ENCODE results near the gene FAM227B.
"Not testable (repeated sequence)": the region's sequence is repeated elsewhere in the genome, so short reads cannot be mapped to it uniquely, and the experiment has no call there.

FAM227B gene

DNA sequence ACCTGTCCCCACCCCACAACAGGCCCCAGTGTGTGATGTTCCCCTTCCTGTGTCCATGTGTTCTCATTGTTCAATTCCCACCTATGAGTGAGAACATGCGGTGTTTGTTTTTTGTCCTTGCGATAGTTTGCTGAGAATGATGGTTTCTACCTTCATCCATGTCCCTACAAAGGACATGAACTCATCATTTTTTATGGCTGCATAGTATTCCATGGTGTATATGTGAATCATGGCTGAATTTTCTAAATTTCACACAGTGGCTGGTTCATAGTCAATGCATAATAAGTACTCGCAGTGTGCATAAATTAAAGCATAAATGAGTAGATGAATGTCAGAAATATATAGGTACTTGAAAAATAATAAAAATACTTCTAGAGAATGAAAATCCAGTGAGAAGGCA lies 8.4 kb downstream of the FAM227B start:
- not testable (repeated sequence) for DNase-seq (ENCODE audit: low read depth in 2 of 2)

DNA sequence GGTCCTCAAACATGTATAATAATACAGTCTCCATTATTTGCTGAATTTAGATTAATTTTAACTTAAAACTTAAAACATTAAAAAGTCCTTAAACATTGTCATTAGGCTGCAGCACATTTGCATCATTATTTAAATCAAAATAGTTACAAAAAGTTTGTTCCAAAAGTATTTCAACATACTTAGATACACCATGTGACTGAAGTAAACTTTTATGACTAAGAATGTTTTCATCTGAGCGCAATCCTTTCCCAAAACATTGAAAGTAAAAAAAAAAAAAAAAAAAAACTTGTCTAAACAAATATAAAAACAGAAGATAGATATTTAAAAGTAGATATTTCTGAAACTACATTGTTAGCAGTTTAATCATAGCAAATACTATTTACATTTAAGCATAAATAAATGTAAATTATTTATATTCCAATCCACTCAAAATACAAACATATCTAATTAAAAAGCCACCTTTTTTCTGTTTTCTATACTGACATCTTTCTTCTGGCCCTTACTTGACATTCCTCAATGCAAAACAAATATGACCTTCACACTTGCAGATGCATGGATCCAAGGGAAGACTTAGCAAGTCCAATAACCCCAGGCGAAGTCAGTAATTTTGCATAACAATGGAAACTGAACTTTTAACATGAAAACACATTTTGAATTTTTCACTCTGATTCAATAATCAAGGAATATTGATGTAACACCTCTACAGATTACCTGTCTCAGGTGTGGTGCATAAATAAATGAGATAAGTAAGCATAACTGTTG lies 10.3 kb downstream of the FAM227B start:
- DNase-seq (ENCODE audit: low read depth in 2 of 2): no peak

DNA sequence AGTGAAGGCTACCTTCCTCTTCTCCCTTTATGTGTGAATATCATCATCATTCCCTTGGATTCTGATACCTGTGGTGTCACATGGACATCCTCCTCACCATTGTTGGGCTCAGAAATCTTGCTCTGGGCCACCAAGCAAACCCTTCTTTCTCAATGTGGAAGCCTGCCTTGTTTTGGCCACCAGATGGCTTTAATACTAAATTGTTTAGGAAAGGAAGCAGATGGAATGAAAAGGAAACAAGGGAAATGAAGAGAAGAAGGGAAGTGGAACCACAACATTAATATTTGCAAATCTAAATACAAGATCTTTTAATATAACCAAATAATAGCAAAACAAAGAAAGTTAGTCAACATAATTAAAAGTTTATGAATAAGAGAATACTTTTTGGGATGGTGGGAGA lies 14.0 kb downstream of the FAM227B start:
- DNase-seq (ENCODE audit: low read depth in 2 of 2): no peak

DNA sequence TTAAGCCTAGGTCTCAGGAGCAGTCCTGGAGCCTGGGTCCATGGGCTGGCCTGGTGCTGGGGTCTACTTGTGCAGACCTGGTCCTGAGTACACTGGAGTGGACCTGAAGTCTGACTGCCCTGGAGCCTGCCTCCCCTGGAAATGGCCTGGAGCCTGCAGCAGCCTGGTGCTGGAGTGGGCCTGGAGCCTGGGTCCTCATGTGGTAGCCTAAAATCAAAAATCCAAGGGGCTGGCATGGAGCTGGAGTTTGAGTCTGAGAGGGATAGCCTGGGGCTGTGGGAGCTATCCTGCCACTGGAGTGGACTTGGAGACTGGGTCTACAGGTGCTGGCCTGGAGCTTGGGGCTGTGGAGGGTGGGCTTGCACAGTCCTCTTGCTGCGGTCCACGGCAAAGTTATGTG lies 15.0 kb downstream of the FAM227B start:
- DNase-seq (ENCODE audit: low read depth in 2 of 2): no peak

DNA sequence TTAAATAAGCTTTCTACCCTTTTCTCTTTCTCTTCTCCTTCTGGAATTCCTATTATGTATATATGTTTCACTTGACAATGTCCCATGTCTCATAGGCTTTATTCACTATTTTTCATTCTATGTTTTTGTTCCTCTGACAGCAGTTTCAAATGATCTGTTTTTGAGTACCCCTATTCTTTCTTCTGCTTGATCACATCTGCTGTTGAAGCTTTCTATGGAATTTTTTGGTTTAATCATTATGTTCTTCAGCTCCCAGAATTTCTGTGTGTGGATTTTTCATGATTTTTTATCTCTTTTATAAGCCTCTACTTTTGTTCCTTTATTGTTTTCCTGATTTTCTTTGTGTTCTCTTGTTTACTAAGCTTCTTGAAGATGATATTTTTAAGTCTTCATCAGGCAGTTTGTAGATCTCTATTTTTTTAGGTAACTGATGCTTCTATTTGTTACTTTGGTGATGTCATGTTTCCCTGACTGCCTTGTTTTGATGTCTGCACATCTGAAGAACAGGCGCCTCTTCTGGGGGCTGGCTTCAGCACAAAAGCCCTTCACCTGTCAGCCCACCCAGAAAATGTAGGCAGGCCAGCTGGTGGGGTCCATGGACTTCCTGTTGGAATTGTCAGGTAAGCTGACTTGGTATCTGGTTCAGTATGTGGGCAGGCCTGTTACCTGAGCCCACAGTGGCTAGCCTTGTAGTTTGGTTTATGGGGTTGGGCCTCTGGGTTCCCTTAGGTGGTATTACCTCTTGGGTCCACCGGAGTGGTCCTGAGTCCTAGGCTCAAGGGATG lies 15.8 kb downstream of the FAM227B start:
- no peak for DNase-seq (ENCODE audit: low read depth in 2 of 2)

DNA sequence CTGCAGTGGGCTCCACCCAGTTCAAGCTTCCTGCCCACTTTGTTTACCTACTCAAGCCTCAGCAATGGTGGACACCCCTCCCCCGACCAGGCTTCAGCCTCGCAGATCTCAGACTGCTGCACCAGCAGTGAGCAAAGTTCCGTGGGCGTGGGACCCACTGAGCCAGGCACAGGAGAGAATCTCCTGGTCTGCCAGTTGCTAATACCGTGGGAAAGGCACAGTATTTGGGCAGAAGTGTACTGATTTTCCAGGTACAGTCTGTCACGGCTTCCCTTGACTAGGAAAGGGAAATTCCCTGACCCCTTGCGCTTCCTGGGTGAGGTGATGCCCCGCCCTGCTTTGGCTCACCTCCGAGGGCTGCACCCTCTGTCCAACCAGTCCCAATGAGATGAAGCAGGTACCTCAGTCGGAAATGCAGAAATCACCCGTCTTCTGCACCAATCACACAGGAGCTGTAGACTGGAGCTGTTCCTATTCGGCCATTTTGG lies 27.7 kb downstream of the FAM227B start:
- DNase-seq (ENCODE audit: low read depth in 2 of 2): not testable (repeated sequence)

DNA sequence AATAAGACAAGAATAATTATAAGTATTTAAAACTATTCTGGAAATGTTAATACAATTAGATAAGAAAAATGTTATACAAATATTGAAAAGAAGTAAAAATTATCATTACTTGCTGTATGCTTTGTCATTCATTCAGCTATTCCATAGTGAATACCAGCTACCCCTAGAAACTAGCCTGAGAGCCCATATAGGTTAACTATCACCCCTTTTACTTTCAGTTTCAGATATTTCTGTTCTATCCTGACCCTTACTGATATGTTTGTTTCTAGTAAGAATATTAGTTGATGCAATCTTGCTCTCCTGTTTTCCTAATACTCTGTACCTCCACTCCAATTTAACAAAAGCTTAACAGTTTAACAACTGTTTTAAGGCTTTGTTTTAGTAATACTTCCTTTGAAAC lies 31.6 kb downstream of the FAM227B start:
- DNase-seq (ENCODE audit: low read depth in 2 of 2): no peak

DNA sequence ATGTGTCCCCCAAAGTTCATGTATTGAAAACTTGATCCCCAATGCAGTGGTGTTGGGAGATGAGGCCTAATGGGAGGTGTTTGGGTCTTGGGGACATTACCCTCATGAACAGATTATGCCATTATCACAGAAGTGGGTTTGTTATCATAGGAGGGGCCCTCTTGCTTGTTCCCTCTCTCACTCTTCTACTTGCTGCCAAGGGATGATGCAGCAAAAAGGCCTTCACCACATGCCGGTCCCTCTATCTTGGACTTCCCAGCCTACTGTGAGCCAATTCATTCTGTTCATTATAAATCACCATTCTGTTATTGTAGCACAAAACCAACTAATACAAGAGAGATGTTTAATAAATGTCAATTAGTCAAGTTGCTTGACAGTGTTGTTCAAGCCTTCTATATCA lies 47.2 kb downstream of the FAM227B start:
- no peak for DNase-seq (ENCODE audit: low read depth in 2 of 2)

DNA sequence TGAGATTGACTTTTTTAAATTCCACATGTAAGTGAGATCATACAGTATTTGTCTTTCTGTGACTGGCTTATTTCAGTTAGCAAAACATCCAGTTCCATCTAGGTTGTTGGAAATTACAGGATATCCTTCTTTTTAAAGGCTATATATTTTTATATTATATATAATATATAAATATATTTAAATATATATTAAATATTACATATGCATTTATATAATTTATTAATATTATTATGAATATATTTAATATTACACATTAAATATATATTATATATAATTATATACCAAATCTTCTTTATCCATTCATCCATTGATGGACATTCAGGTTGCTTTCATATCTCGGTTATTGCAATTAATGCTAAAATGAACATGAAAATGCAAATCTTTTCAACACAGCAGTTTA lies 49.9 kb downstream of the FAM227B start:
- no peak for DNase-seq (ENCODE audit: low read depth in 2 of 2)

DNA sequence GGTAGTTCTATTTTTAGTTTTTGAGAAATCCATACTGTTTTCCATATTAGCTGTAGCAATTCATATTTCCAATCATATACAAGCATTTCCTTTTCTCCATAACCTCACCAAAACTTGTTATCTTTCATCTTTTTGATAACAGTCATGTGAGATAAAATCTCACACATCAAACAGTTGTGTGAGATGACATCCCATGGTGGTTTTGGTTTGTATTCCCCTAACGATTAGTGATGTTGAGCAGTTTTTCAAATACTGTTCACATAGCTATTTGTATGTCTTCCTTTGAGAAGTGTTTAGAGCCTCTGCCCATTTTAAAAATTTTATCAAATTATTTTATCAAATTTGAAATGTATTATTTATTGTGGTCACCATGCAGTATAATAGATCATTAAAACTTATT lies 50.4 kb downstream of the FAM227B start:
- DNase-seq (ENCODE audit: low read depth in 2 of 2): no peak

DNA sequence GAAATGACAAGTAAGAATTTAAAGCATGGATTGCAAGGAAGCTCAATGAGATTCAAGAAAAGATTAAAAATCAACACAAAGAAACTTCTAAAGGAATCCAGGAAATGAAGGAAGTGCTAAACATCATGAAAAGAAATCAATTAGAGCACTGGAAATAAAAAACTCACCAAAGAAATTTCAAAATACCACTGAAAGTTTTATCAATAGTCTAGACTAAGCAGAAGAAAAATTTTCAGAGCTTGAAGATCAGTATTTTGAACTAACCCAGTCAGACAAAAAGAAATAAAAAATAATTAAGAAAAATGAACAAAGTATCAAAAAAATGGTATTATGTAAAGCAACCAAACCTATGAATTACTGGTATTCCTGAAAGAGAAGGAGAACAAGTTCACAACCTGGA lies 60.6 kb downstream of the FAM227B start:
- no peak for DNase-seq (ENCODE audit: low read depth in 2 of 2)

DNA sequence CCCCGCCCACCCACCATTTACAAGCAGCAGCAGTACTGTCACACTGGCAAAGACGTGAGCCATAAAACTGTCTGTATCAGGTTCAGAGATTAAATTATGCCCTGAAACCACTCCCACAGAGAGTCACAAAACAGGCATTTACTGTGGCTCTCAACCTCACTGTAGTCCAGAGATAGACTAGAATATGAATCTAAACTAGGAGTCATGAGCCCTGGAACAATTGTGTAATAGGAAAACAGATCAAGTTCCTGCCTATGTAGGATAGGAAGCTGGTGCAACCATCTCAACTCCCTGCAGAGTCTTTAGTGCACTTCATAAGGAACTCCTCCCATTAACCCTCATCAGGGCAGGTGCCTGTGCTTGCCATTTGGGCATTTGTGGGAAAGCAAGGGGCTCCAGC lies 61.7 kb downstream of the FAM227B start:
- peak in 1 of 2 experiments; percentile 0 for DNase-seq (ENCODE audit: low read depth in 2 of 2)

DNA sequence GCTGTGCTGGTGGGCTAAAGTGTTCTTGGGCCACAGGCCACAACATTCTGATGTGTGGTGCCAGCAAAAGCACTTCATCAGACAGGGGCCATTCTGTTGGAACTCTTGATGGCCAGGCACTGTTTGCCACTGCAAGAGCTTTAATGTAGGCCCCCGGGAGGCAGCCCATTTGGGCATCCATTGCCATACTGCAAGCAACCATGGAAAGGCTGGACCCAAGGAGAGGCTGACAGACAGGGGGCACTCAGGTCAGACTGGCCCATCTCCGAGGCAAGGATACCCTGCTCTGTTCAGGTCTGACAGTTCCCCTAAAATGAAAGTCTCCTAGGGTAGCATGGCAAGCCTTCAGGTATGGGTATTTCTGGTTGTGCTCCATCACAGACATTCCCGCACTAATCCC lies 64.2 kb downstream of the FAM227B start:
- DNase-seq (ENCODE audit: low read depth in 2 of 2): no peak

DNA sequence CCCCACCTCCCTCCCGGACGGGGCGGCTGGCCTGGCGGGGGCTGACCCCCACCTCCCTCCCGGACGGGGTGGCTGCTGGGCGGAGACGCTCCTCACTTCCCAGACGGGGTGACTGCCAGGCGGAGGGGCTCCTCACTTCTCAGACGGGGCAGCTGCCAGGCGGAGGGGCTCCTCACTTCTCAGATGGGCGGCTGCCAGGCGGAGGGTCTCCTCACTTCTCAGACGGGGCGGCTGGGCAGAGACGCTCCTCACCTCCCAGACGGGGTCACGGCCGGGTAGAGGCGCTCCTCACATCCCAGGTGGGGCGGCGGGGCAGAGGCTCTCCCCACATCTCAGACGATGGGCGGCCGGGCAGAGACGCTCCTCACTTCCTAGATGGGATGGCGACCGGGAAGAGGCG lies 70.3 kb downstream of the FAM227B start:
- DNase-seq (ENCODE audit: low read depth in 2 of 2): not testable (repeated sequence)

DNA sequence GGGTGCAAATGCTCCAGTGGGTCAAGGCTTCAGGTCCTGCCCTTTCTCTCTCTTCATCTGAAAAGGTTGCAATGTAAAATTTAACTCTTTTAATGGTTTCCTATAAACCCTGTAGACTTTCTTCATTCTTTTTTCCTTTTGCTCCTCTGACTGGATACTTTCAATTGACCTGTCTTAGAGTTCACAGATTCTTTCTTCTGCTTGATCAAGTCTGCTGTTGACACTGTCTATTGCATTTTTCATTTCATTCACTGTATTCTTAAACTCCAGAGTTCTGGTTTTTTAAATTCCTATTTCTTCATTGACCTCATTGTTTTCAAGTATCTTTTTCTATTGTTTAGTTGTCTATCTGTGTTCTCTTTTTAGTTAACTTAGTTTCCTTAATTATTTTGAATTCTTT lies 82.1 kb downstream of the FAM227B start:
- no peak for DNase-seq (ENCODE audit: low read depth in 2 of 2)

DNA sequence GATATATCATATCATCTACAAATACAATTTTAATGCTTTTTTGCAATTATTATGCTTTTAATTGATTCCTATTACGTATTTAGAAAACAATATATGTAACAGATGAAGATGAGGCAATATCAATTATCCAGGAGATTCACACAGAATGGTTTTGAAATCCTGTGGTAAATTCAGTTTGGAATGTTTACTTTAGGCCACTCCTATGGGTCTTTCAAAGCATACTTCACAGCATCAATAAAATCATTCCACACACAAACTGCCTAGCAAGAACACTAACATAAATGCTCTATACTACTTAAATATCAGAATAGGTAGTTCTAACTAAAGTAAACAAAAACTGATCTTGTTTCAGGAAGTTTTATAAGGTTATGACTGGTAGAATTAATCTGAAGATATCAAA lies 90.5 kb downstream of the FAM227B start:
- DNase-seq (ENCODE audit: low read depth in 2 of 2): peak; percentile 20 to 31

DNA sequence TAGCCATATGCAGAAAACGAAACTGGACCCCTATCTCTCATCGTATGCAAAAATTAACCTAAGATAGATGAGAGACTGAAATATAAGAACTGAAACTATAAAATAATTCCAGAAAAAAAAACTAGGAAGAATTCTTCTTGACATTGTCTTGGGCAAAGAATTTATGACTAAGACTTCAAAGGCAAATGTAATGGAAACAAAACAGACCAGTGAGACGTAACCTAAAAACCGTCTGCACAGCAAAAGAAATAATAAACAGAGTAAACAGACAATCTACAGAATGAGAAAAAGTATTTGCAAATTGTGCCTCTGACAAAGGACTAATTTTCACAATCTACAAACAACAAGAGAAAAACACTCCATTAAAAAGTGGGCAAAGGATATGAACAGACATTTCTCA lies 92.3 kb downstream of the FAM227B start:
- DNase-seq (ENCODE audit: low read depth in 2 of 2): no peak

DNA sequence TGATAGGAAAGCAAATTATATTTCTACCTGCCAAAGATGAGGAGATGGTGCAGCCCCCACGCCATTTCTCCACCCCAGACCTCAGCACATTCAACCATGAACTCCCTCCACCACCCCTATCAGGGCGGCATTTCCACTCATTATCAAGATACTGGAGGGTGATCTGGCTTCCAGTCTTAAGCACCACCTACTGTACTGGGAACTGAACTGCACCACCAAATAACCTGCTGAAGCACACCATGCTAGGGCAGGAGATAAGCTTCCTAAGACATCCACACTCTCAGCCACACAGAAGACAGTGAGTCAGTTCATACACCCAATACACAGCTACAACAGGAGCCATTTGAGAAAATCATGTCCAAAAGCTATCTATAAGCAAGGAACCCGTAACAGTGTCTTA lies 98.8 kb downstream of the FAM227B start:
- DNase-seq (ENCODE audit: low read depth in 2 of 2): no peak

DNA sequence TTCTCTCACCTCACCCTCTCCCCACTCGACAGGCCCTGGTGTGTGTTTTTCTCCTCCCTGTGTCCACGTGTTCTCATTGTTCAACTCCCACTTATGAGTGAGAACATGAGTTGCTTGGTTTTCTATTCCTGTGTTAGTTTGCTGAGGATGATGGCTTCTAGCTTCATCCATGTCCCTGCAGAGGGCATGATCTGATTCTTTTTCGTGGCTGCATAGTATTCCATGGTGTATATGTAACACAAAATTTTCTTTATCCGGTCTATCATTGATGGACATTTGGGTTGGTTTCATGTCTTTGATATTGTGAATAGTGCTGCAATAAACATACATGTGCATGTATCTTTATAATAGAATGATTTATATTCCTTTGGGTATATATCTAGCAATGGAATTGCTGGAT lies 107.9 kb downstream of the FAM227B start:
- not testable (repeated sequence) for DNase-seq (ENCODE audit: low read depth in 2 of 2)

DNA sequence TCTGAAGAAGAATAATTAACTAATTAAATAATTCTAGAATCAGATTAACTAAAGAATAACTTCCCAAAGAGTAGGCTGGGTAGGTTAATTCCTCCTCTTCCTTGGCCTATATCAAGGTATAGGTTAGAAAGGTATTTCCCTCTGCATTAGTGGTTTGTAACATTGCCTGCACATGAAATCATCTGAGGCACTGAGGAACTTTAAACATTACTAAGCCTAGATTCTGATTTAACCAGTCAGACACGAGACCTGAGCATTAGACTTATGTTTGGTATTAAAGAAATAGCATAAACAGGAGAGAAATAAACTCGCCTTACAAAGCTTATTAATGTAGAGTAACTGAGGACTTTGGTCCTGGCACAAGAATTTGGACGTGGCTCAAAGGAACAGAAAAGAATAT lies 113.4 kb downstream of the FAM227B start:
- no peak for DNase-seq (ENCODE audit: low read depth in 2 of 2)

DNA sequence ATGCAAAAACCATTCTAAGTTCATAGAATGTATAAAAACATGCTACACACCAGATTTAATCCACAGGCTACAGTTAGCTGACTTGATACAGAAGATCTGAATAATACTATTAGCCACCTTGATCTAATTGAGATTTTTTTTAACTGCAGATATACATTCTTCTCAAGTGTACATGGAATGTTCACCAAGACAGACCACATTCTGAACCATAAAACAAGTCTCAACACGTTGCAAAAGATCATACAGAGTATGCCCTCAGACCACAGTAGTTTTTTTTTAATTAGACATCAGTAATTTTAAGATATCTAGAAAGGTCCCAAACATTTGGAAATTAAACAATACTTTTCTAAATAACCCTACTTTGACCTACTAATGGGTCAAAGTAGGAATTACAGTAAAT lies 114.3 kb downstream of the FAM227B start:
- DNase-seq (ENCODE audit: low read depth in 2 of 2): no peak

DNA sequence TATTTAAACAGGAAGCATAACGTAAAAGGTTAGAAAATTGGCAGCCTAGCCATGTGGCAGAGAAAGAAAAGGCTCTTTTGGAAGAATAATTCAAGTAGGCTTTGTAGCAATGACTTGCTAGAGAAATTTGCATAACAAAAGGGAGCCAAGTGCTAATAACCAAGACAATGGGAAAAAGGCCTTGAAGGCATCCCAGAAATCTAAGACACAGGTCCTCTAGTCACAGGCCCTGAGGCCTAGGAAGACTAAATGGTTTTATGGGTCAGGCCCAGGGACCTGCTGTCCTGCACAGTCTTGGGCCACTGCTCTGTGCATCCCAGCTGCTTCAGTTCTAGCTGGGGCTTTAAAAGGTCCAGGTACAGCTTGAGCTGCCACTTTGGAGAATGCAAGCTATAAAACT lies 119.0 kb downstream of the FAM227B start:
- no peak for DNase-seq (ENCODE audit: low read depth in 2 of 2)
